ENCODE results near the gene IGSF9.

DNA sequence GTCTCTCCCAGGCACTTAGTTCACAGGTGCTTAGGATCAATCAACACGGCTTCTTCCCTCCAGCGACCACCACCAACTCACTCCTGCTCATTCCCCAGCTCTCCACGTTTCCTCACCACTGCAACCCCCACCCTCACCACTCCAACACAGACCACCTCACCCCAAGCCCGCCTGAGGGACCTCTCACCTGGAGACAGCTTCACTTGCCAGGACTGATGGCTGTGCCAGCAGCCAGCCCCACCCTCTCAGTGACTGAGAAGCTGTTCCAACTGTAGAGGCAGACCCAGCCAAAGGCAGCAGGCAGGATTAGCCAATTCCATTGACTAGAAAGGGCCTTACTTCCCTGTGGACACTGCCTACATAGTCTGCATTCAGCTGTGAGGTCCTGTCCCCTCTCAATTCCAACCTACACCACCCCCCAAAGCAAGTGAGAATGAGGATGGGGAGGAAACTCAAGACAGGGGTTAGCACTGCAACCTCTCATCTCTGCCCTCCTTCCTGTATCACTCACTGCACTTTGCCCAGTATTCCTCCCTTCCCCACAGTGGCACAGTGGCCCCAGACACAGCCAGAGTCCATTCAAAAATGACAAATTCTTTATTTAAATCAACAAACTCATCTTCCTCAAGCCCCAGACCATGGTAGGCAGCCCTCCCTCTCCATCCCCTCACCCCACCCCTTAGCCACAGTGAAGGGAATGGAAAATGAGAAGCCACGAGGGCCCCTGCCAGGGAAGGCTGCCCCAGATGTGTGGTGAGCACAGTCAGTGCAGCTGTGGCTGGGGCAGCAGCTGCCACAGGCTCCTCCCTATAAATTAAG lies 27.7 kb downstream of the IGSF9 start:
- TF ChIP-seq, protein P1, sequence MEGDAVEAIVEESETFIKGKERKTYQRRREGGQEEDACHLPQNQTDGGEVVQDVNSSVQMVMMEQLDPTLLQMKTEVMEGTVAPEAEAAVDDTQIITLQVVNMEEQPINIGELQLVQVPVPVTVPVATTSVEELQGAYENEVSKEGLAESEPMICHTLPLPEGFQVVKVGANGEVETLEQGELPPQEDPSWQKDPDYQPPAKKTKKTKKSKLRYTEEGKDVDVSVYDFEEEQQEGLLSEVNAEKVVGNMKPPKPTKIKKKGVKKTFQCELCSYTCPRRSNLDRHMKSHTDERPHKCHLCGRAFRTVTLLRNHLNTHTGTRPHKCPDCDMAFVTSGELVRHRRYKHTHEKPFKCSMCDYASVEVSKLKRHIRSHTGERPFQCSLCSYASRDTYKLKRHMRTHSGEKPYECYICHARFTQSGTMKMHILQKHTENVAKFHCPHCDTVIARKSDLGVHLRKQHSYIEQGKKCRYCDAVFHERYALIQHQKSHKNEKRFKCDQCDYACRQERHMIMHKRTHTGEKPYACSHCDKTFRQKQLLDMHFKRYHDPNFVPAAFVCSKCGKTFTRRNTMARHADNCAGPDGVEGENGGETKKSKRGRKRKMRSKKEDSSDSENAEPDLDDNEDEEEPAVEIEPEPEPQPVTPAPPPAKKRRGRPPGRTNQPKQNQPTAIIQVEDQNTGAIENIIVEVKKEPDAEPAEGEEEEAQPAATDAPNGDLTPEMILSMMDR (conservative IDR thresholded peaks at IDR 0.05; ENCODE audit: low read depth, low read length), result no peak
- no peak for TF ChIP-seq EZH2 (IDR thresholded peaks at IDR 0.05; ENCODE audit: borderline replicate concordance, low read depth, low read length, poor library complexity, severe bottlenecking)
